HEK293 (cell line): ENCODE measurements around the gene FAM117B.

Experiments used
- ZBTB1 ChIP-seq: fragments of 450-650 bp; formaldehyde crosslinking; IDR thresholded peaks from 2 replicates; pipeline ENCODE4 v1.5.1; 2016; ENCODE audit warnings: missing biosample characterization, missing genetic modification characterization
- ZNF175 ChIP-seq: fragments of 450-650 bp; formaldehyde crosslinking; IDR thresholded peaks from 2 replicates; pipeline ENCODE4 v1.5.1; 2016; ENCODE audit warnings: missing biosample characterization, missing genetic modification characterization
- ZNF311 ChIP-seq: fragments of 450-650 bp; formaldehyde crosslinking; IDR thresholded peaks from 2 replicates; pipeline ENCODE4 v1.5.1; 2017; ENCODE audit warnings: missing biosample characterization, missing genetic modification characterization, borderline replicate concordance
- ZNF416 ChIP-seq: fragments of 450-650 bp; formaldehyde crosslinking; IDR thresholded peaks from 2 replicates; pipeline ENCODE4 v1.5.1; 2016; ENCODE audit warnings: missing biosample characterization, missing genetic modification characterization
- ZNF510 ChIP-seq: fragments of 450-650 bp; formaldehyde crosslinking; IDR thresholded peaks from 2 replicates; pipeline ENCODE4 v1.5.1; 2018; ENCODE audit warnings: mild to moderate bottlenecking, missing genetic modification characterization, missing biosample characterization; ENCODE audit not compliant: insufficient replicate concordance
- ZNF626 ChIP-seq: fragments of 450-650 bp; sonication (Bioruptor Pico); formaldehyde crosslinking; IDR thresholded peaks from 2 replicates; pipeline ENCODE4 v1.5.1; 2018; ENCODE audit warnings: missing biosample characterization, missing genetic modification characterization, inconsistent platforms
- ZNF660 ChIP-seq: fragments of 450-650 bp; IDR thresholded peaks from 2 replicates; pipeline ENCODE4 v1.5.1; 2018; ENCODE audit warnings: missing biosample characterization, mild to moderate bottlenecking, missing genetic modification characterization
- ZNF747 ChIP-seq: fragments of 450-650 bp; formaldehyde crosslinking; IDR thresholded peaks from 2 replicates; pipeline ENCODE4 v1.5.1; 2016; ENCODE audit warnings: missing biosample characterization, missing genetic modification characterization
- ZNF785 ChIP-seq: fragments of 450-650 bp; formaldehyde crosslinking; IDR thresholded peaks from 2 replicates; pipeline ENCODE4 v1.5.1; 2016; ENCODE audit warnings: missing biosample characterization, missing genetic modification characterization
- TF ChIP-seq, protein P1 (sequence below): fragments of 450-650 bp; formaldehyde crosslinking; IDR thresholded peaks from 2 replicates; pipeline ENCODE4 v1.5.1; 2016; ENCODE audit warnings: missing biosample characterization, missing genetic modification characterization
- TF ChIP-seq, protein P2 (sequence below): fragments of 450-650 bp; formaldehyde crosslinking; IDR thresholded peaks from 2 replicates; pipeline ENCODE4 v1.5.1; 2016; ENCODE audit warnings: missing biosample characterization, missing genetic modification characterization
- TF ChIP-seq, protein P3 (sequence below): fragments of 450-650 bp; formaldehyde crosslinking; IDR thresholded peaks from 2 replicates; pipeline ENCODE4 v1.5.1; 2016; ENCODE audit warnings: missing biosample characterization, missing genetic modification characterization

DNA sequence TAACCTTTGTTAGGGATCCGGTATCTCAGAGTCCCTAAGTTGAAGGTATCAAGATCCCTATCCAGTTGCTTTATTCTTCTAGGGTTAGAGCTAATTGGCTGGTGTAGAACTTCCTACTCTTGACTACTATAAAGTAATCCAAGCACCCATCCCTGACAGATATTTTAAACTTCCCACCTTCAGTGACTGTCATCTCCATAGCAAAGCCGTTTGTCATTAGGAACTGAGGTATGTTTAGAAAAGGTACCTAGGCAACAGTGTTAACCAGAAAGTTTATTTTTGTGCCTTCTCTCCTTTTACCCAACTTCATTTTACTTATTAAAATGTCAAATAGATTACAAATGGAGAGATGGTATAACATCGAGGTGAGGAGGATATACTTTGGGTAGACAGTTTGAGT lies 4.5 kb downstream of the FAM117B start:
- TF ChIP-seq ZNF626 (tag by site-specific recombination) (no peak), ZNF660 (no peak), ZNF416 (tag by site-specific recombination) (no peak), ZNF311 (no peak), ZNF510 (tag by site-specific recombination) (no peak), ZNF785 (no peak), ZNF747 (tag by site-specific recombination) (no peak), ZBTB1 (tag by site-specific recombination) (no peak), ZNF175 (tag by site-specific recombination) (no peak)
- TF ChIP-seq, protein P1, sequence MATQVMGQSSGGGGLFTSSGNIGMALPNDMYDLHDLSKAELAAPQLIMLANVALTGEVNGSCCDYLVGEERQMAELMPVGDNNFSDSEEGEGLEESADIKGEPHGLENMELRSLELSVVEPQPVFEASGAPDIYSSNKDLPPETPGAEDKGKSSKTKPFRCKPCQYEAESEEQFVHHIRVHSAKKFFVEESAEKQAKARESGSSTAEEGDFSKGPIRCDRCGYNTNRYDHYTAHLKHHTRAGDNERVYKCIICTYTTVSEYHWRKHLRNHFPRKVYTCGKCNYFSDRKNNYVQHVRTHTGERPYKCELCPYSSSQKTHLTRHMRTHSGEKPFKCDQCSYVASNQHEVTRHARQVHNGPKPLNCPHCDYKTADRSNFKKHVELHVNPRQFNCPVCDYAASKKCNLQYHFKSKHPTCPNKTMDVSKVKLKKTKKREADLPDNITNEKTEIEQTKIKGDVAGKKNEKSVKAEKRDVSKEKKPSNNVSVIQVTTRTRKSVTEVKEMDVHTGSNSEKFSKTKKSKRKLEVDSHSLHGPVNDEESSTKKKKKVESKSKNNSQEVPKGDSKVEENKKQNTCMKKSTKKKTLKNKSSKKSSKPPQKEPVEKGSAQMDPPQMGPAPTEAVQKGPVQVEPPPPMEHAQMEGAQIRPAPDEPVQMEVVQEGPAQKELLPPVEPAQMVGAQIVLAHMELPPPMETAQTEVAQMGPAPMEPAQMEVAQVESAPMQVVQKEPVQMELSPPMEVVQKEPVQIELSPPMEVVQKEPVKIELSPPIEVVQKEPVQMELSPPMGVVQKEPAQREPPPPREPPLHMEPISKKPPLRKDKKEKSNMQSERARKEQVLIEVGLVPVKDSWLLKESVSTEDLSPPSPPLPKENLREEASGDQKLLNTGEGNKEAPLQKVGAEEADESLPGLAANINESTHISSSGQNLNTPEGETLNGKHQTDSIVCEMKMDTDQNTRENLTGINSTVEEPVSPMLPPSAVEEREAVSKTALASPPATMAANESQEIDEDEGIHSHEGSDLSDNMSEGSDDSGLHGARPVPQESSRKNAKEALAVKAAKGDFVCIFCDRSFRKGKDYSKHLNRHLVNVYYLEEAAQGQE (tag by site-specific recombination): no peak
- TF ChIP-seq, protein P2, sequence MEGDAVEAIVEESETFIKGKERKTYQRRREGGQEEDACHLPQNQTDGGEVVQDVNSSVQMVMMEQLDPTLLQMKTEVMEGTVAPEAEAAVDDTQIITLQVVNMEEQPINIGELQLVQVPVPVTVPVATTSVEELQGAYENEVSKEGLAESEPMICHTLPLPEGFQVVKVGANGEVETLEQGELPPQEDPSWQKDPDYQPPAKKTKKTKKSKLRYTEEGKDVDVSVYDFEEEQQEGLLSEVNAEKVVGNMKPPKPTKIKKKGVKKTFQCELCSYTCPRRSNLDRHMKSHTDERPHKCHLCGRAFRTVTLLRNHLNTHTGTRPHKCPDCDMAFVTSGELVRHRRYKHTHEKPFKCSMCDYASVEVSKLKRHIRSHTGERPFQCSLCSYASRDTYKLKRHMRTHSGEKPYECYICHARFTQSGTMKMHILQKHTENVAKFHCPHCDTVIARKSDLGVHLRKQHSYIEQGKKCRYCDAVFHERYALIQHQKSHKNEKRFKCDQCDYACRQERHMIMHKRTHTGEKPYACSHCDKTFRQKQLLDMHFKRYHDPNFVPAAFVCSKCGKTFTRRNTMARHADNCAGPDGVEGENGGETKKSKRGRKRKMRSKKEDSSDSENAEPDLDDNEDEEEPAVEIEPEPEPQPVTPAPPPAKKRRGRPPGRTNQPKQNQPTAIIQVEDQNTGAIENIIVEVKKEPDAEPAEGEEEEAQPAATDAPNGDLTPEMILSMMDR (tag by site-specific recombination): no peak
- TF ChIP-seq, protein P3, sequence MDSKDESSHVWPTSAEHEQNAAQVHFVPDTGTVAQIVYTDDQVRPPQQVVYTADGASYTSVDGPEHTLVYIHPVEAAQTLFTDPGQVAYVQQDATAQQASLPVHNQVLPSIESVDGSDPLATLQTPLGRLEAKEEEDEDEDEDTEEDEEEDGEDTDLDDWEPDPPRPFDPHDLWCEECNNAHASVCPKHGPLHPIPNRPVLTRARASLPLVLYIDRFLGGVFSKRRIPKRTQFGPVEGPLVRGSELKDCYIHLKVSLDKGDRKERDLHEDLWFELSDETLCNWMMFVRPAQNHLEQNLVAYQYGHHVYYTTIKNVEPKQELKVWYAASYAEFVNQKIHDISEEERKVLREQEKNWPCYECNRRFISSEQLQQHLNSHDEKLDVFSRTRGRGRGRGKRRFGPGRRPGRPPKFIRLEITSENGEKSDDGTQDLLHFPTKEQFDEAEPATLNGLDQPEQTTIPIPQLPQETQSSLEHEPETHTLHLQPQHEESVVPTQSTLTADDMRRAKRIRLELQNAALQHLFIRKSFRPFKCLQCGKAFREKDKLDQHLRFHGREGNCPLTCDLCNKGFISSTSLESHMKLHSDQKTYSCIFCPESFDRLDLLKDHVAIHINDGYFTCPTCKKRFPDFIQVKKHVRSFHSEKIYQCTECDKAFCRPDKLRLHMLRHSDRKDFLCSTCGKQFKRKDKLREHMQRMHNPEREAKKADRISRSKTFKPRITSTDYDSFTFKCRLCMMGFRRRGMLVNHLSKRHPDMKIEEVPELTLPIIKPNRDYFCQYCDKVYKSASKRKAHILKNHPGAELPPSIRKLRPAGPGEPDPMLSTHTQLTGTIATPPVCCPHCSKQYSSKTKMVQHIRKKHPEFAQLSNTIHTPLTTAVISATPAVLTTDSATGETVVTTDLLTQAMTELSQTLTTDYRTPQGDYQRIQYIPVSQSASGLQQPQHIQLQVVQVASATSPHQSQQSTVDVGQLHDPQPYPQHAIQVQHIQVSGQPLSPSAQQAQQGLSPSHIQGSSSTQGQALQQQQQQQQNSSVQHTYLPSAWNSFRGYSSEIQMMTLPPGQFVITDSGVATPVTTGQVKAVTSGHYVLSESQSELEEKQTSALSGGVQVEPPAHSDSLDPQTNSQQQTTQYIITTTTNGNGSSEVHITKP (tag by site-specific recombination): no peak
